Stimulated activated CD8-positive, alpha-beta memory T cell treated with anti-CD3 and anti-CD28 coated beads, Interleukin-2, amount 100 ng/mL, for 48 hours (primary cell): ENCODE measurements around the gene ZNF236.

ENCODE experiments used
- DNase-seq, 2 donors: peaks; one replicate each; pipeline ENCODE4 v3.0.0-alpha.2; 2020; ENCODE audit warnings: low read depth in 2 of 2

Gene ZNF236

DNA sequence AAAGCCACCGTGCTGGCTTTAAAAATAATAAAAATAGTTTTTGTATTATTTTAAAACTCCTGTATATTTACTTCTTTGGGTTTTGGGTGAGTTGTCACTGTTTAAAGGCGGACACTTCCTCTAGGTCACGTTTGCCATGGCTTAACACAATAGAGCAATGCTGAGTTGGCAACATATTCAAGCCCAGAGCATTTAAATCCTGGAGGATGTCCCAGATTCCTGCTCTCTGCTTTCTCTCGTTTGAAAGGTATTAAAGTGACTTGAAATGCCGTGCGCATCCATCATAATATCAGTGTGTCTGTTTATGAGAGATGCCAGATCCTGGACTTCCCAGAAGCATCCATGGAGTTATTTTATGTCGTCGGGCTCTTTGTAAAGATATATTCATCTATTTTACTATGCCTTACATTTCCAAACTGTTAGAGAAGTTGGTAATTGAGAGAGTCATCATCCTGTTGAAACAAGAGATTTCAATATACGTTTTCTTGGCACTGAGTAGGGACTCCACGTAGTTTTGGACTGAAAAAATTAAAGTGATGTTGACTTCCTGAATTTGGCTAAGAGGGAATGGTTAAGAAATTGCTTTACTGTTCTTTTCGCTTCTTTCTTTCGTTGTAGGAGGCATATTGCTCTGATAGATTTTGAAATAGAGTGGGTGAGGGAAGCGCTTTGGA is 150.6 kb downstream of the ZNF236 start:
- DNase-seq = no peak

DNA sequence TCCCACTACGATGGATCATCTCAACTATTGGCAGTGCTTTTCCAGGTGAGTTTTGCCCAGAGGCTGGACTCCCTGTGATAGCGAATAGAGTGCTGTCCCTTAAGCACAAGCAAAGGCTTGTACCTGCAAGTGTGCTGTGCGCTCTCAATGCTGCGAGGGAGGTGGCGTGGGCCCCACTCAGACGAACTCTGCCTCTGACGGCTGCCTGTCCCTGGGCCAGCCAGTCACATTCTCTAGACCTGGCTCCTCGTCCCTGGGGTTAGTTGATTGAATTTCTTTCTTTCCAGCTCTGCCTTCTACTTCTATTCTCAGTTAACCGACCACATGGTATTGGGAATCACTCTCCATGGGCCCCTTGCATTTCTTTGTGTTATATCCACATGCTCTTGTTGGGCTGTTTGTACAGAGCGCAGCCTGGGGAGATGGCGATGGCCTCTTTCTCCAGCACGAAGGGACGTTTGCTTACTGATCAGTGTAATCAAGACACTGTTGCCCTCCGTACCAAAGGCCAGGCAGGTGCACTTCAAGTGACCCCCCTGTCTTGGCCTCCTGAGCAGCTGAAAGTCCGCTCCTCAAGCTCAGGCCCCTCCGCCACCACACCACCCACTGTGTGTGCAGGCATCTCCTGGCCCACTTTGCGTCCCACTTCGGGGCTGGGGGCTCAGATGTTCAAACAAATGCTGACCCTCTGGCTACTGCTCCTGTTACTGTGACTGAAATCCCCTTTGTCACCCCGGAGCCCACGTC is 151.3 kb downstream of the ZNF236 start:
- DNase-seq = no peak

DNA sequence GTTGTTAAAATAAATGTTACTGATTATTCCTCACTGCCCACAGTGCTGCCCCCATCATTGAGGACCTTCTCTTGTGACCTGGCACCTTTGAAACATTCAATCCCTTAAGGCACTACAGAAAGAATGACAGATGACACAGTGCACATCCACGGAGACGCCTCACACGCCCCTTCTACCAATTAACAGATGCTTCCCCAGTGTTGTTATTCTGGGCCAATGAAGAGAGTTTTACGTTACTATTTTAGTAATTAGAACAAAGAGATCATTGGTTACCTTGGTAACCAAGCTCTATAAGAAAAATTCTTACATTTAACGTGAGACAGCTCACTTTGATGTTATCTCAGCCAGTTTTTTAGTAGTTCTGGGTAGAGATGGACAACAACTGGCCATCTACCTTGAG is 152.0 kb downstream of the ZNF236 start:
- DNase-seq = no peak

DNA sequence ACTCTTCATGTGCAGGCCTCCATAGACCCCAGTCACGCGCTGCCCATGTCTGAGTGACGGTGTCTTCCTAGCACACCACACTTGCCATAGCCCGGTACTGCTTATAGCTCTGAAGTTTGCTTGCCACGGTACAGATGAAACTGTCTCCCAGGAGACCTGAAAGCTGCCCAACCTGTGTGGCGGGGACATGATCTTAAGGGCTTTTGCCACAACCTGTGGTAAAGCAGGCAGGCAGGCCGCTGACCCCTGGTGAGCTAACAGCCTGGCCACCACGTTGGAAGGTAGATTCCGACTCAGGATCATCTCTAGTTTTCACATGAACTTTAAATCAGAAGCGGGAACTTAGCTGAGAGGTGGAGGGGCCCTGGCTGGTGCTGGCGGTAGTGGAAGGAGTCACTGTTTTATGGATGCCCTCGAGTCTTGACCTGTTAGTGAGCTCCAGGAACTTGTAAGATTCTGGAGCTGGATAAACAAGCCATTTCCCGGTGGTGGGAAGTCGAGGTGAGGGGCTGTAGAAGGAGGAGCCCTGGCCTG is 153.3 kb downstream of the ZNF236 start:
- no peak for DNase-seq

DNA sequence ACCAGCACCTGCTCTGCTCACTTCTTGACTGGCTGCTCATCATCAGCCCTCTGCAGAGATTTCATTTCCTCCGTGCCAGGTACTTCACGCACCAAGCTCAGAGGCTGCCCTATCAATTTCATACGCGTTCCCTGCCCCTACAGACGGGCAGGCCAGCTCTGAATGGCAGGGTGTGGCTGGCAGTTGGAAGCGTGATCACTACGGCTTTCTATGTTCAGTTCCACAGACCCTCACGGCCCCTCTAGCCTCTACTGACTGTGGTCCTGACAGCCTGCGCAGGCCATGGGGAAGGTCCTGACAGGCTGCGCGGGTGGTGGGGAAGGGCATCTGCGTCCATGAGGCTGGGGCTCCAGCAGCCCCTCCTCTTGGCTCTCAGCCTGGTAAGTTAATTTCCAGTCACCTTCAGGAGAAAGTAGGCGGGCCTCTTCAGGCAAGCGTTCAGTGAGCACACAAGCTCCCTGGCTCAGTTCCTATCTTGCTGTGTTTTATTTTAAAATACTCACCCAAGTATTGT is 154.8 kb downstream of the ZNF236 start:
- DNase-seq = no peak

DNA sequence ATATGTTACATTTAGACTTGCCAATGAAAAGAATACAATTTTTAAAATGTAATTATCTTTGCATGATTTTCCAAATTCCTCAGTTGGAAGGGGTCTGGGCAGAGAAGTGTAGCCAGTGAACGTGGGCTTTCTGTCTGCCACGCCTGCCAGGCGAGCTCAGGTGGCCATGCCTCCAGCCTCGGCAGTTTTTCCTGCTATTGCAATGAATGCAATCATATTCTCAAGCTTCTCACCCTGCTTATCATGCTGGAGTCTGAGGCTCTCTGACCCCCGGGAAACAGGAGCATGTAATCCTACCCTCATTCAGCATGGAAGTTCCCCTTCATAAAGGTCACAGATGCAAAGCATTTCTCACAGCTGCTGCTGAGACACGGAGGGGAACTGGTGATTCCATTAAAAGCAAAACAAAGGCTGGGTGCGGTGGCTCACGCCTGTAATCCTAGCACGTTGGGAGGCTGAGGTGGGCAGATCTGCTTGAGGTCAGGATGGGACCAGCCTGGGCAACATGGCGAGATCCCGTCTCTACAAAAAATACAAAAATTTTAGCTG is 155.4 kb downstream of the ZNF236 start:
- DNase-seq = no peak

DNA sequence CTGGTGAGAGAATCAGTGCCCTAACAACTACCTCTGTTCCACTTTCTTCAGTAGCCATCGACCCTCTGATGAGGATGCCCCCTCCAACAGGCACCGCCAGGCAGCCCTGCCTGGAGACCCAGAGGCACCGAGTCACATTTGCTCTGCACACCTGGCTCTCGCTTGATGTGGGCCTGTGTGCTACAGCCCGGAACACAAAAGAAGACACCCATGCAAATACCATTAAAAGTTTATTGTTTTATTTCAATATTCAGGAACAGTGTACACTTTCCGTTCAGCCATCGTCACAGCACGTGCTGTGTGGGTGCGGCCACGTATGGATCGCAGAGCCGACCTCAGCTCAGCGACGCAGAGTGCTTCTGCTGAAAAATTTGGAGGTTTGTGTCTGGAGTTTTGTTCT is 156.3 kb downstream of the ZNF236 start:
- no peak for DNase-seq

DNA sequence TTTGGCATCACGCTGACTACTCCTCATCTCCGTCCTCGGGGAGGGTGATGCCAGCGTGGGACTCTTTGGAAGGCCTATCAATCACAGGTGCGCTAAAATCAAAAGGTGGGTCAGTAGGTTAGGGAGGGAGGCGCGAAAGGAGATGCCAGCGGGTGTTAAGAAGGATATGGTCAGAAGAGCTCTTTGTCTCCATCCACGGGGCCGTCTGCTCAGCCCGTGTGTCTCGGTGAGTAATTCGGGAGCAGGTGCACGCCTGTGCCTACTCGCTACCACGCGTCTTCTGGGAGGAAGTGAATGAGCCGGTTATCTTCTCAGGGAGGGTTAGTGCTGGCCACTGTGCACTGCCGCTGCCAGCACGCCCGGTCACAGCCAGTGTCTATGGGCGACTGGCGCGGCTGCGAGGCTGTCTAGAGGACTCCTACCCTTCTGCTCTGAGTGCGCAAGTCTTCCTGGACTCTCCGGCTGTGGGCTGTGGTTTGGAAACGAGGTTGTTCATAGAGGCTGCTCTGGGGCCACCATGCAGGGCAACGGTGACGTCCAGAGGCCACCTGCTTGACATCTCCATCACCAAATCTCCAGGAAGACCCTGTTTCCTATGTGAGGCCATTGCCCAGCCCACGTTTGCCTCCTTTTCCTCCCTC is 156.9 kb downstream of the ZNF236 start:
- DNase-seq = no peak

DNA sequence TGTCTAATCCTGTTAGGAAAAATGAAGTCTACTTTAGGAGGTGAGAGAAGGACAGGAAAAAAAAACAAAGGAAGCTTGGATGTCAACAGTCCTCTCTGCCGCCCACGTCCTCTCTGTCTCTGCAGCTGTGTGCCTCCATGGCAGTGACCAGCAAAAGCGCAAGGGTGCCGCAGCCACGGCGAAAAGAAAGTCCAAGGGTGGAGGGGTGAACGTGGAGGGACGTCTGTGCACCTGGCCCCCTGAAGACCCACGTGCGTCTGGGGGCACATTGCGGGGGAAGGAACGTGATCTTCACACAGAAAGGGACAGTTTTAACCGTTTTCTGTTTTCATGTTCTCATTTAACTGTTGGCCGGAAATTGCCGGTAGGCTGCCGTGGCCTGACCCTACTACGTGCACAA is 157.5 kb downstream of the ZNF236 start:
- no peak for DNase-seq

DNA sequence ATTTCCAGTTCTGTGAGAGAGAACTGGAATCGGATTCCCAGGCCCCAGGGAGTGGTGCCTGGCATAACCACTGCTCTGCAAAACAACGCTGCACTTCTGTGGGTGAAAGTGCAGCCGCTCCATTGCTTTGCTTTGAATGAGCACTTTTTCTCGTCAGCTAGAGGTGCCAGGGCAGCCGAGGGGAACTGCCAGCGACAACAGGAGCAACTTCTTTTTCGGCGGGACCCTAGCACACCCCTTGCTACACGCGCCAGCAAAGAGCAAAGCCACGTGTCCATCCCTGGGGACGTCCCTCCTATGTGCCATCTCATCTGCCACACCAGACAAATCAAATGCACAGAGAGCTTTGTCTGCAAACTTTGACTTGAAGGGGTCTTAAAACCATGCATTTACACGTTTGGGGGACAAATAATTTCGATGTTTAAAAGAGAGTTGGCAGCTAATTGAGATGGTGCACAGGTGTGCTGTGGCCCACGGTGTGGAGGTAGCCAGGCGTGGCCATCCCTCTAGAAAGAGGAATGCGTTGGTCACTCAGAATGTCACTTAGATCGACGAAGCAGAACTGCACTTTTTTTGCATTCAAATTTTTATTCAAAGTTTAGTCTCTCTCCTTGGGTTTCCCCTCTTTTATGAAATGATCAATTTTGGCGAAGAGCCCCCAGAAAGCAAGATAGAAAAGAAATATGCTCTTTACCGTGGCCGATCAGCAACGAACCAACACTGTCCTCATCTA is 158.5 kb downstream of the ZNF236 start:
- DNase-seq = no peak

DNA sequence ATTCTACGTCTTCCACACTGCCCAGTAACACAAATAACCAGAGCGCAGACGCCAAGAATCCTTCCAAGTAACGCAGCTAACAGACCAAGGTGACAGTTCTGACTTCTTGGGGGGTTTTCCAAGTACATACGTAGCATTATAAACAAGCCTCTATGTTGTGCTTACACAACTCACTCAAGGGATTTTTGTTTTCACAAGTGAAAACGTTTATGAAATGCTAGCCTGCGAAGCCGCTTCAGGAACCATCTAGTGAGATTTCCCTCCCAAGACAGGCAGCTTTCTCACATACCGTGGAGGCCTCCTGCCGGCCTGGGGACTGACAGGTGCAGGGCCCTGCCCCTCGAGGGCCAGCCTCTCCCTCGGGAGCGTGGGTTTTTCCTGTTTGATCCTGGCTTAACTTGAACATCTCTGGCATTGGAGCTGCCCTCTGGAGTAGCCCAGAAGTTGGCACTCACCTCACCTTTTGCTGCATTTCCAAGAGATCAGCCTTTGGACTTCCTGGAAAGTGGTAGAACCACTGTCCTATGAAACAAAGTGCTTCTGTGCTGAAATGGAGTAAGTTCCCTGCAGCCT is 159.1 kb downstream of the ZNF236 start:
- no peak for DNase-seq

DNA sequence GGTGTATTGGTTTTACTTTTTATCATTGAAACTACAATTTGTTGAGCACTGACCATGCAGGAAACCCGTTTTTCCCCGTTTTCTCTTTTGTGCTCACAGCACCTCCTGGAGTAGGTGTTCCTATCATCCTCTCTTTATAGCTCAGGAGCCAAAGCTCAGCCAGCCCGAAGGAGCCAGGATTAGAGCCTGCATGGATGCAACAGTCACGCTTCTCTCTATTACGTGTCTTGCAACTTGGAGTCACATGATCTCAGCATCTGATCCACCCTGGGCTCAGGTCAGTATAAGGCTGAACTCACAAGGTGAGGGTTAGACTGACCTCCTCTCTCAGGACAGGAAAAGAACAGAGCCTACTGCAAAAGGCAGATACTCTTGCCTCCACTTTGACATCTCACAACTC is 159.7 kb downstream of the ZNF236 start:
- DNase-seq = no peak

DNA sequence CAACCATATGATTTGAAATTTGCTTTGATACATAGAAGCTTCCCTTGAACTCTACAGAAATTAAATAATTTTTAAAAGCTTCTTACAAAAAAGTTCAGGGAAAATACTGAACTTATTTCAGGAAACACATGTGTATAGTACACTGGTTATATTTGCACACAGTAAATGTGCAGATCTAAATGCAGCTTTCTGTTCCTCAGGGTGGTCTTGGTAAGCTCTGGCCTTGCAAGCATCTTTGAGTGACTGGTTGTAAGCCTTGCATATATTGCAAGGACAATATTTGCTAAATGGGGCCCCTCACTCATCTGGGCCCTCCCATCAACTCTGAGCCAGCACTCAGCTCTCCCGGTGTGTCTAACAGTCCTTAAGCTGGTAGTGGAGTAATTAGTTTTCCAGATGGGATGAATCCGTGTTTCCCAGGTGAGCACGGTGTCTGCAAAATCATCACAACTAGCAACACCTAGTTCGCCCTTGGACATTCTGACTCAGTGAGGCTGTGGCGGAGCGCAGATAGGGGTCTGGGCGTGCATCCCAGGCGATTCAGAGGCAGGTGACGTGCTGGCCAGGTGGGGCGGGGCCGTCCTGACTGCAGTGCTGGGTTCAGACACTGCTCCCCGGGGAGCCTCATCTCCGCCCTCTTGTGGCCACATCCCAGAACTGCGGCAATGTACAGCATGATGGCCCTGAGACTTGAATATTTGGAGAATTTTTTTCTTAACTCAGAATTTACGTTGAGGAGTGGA is 160.7 kb downstream of the ZNF236 start:
- peak; percentile 79 to 87 for DNase-seq

DNA sequence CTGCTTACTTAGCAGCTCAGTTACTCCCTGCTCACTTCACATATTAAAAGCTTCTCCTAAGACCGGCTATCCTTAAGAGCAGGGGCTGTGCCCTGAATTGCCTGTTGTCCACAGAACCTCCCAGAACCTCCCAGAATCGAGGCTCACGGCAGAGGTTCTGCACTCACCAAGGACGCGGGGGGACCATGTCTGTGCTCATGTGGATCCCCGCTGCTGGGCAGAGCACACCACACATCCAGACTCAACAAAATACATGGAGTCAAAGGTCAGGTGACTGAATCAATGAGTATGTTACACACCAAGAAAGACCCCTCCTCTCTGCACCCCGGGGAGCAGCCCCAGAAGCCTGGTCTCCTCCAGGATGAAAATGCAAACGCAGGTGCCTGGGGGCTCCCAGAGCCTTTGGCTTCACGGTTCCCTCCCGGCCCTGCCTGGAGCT is 161.3 kb downstream of the ZNF236 start:
- DNase-seq = no peak

DNA sequence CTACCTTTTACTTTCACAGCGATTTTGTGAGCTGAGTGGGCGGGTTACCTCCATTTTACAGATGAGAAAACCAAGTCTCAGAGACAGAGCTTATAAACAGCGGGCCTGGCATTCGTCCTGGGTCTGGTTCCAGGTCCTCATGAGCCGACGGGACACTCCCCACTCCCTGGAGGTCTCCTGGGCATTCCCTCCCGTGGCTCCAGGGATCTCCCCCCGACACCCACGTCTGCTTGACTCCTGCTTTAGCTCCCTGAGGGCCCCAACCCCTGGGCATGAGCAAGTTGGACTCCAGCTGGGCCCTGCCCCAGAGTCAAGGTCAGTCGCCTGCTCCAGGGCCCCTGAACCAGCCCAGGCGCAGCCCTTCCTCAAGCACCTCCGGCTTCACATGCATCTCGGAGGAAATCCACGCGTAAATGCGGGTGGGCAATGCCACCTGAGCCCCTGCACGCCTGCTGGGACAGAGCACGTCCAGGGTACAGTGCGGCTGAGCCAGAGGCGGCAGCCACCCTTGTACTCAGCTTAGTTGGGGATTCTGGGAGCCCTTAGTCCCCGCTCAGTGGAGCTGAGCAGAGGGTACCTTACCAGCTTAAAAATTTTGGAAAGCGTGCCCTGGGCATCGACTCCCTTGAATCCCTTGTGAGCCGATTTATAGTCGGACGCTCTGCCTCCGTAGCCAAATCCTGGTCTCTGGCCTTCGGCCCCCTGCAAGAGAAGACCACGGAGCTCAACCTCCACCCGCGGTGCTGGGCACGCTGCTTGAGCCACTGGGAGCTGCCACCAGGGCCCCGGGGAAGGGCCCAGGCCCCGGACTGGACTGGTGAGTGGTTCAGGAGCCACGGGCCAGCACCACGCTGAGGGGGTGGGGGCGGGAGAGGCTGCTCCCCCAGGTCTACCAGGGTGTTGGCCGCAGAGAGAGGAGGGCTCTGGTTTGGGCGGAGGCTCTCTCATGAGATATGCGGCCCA is 162.1 kb downstream of the ZNF236 start:
- DNase-seq = no peak

DNA sequence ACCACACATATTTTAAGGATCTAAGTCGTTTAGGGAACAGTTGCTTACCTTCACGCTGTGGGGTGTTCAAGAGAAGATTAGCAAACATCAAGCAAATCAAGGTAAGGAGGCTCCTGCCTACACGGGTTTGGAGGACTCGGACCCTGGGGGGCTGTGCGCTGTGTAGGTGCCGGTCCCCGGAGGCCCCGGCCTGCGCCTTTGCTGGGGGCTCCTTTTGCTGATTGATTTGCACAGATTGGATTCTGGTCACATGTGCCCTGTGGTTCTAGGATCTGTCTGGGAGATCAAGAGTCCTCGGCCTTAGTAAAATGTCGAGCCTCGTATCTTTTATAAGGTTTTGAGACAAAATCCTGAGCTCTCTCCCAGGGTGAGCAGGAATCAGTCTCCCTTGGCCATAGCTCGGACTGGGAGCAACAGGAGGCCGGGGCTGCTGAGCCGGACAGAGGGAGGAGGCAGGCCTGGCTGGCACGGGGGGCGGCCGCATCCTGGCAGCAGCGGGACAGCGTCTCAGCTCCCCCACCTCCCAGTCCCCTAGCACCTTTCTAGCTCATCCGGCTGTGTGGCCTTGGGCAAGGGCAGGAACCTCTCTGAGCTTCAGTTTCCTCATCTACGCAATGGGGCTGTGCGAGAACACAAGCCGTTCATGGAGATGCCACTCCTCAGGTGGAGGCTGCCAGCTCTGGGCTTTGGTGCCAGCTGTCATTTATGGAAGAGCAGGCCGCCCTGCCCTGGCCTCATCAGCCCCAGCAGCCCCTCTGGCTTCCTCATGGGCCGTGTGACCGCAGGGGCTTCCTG is 163.0 kb downstream of the ZNF236 start:
- DNase-seq = no peak

DNA sequence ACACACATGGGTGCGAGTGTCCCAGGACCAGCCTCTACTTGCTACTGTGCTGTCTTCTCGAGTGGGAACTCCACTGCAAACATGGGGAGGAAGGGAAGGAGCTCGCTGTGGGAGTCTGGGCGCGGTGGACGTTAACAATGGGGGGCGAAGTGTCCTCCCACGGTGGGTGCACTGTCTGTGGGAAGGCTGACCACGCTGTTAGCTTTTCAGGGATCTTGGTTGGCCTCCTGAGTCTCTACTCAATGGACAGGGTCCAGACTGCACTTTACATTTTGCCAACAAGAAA is 163.5 kb downstream of the ZNF236 start:
- no peak for DNase-seq

DNA sequence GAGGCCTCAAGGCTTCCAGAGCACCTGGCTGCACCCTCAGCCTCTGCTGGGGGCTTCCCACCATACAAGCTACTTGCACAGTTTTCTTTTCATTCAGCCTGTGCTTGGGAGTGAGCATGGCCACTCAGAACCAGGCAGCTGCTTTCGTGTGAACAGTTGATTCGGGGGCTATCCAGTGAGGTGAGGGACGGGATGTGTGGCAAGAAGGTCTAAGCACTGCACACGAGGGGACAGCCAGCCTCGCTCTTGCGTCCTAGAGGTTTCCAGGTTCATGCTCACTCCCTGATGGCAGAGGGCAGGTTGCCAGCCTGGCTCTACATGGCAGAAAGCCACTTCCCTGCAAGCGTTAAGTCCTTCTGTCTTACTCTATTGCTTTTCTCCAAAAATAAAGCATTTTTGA is 164.0 kb downstream of the ZNF236 start:
- DNase-seq = no peak
